DLD1 (cell line): Measurements from ENCODE around the gene RBM26.
"Not testable (repeated sequence)": the region's sequence is repeated elsewhere in the genome, so short reads cannot be mapped to it uniquely, and the experiment has no call there.

Source experiments
- in situ Hi-C: cut with HindIII; loops from 2 replicates; pipeline ENCODE4 v1.10.0; 2017; ENCODE audit warnings: low sequenced_read_pairs

The RBM26 gene

DNA sequence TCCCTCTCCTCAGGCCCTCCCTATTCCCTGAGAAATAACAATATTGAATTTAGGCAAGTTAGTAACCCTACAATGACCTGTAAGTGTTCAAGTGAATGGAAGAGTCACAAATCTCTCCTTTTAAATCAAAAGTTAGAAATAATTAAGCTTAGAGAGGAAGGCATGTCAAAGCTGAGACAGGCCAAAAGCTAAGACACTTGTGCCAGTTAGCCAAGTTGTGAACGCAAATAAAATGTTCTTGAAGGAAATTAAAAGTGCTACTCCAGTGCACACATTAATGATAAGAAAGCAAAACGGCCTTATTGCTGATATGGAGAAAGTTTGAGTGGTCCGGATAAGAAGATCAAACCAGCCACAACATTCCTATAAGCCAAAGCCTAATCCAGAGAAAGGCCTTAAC lies 120.9 kb downstream of the RBM26 start:
- in situ Hi-C loops: no loop called here

DNA sequence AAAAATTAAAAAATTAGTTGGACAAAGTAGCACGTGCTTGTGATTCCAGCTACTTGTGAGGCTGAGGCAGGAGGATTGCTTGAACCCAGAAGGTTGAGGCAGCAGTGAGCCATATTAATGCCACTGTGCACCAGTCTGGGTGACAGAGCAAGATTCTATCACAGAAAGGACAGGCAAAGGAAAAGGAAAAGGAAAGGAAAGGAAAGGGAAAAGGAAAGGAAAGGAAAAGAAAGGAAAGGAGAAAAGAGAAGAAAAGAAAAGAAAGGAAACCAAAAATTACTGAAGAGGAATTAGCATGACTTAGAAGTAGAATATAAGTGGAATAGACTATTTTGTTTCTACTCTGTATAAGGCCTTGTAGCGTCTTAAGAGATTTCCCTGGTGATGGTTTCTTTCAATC lies 122.3 kb downstream of the RBM26 start:
- in situ Hi-C loops: no loop called here

DNA sequence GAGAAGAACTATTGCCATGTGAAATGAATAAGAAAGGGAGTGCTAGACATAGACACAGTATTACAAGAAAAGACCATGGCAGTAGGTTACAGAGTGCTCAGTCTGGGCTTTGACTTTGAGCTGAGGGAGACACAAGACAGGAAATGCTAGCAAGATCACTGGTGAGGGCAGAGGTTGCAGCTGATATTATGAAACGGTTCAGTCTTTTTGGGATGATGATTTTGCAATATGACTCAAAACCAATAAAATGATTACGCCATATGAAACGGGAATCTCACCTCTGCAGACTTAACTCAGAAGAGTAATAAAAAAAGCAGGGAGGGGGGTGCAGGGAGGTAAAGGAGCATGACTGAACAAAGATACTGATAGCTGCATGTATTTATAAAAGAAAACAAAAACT lies 123.1 kb downstream of the RBM26 start:
- in situ Hi-C loops: no loop called here

DNA sequence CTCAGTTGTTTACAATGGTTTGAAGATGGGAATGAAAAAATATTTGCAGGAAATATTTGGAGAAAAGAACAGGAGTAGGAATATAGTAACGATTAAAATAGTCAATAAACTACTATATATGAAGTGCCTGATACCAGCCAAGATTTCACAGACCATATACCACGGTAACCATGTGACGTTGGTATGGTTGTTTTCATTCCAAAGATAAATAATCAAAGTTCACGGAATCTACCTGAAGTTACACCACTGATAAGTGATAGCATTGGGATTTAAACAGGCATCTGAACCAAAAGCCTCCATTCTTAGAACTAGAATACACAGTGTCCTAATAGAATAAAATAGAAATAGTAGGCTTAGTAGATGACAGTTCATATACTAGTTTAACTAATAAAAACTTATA lies 123.5 kb downstream of the RBM26 start:
- in situ Hi-C loops: no loop called here

DNA sequence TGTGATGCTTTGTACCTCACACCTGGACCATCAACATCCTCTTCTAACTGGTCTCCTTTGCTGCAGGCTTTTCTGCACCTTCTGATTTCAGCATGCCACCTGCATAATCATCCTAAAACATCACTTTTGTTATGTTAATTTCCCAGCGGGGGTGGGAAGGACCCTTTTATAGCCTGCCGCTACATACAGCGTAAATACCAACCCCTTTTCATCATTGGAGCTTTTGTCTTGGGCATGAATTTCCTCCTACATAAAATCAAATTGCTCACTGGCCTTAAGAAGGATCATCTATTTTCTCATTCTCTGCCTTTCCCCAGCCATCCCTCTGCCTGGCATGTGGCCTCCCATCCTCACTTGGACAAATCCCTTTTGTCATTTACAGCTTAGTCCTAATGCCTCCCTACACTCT lies 124.7 kb downstream of the RBM26 start:
- in situ Hi-C loops: no loop called here

DNA sequence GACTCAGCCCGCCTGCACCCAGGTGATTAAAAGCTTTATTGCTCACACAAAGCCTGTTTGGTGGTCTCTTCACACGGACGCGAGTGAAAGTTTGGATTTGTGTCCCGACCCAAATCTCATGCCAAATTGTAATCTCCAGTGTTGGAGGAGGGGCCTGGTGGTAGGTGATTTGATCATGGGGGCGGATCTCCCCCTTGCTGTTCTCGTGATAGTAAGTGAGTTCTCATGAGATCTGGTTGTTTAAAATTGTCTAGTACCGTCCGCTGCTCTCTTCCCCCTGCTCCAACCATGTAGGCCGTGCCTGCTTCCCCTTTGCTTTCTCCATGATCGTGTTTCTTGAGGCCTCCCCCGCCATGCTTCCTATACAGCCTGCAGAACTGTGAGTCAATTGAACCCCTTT lies 126.3 kb downstream of the RBM26 start:
- in situ Hi-C loops: not testable (repeated sequence)

DNA sequence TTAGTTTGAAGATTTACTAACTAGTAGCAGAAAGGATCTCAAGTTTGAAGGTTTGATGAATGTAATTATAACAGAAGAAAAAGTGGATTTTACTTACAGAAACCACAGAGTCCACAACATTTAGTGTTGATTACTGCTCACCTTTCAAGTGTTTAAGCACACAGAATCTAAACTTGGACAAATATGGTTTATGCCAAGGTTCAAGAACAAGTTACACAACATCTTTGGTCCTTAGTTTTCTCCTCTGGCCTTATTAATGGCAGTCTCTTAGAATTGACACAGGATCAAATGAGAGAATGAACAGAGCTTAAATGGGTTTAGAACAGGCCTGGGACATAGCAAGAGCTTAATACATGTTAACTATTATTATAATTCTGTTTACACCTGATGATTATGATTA lies 133.0 kb downstream of the RBM26 start:
- in situ Hi-C loops: no loop called here

DNA sequence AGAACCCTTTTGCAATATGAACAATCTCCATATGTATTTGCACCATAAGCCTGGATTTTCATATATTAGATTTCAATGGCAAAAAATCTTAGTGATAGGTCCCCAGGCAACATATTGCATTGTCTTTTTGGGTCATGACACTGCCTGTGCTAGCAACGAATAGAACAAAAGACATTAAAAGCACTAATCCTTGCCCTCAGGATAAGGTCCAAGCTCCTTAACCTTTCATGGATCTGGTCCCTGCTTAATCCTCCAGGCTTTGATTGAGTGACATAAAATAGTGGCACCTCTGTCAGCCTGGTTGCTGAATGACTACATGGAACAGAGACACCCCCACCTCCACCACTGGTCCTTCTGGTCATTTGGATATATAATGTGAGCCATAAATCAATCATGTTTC lies 134.4 kb downstream of the RBM26 start:
- in situ Hi-C loops: no loop called here

DNA sequence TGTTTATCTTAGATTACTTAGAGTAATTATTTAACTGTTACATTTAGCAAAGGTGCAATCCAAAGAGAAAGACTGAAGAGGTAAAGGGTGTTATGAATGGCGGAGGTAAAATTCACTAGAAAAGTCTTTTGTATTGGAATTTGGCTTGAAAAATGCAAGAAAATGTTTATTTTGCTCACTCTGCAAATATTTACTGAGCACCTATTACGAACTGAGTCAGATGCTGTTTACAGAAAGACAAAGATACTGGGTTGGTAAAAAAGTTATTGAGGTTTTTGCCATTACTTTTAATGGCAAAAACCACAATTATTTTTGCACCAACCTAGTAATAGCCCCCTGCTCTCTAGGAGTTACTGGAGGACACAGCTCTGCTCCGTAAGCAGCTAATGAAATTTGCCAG lies 135.2 kb downstream of the RBM26 start:
- in situ Hi-C loops: no loop called here
